PC-3 (cell line): ENCODE measurements around the gene NYAP2. TPM values are rescaled to one million over a fixed set of nuclear protein-coding genes. Genes with fewer than 3 reads are reported as not detected.

Experiments
- ATAC-seq: fragments of 200-7000 bp; cut with Tn5 transposase; 2 replicates; pipeline ENCODE4 v1.9.1; 2020; ENCODE audit warnings: mild to moderate bottlenecking, moderate library complexity
- BruUV-seq: library from RNA; stranded (reverse); fragments of 400-500 nt; replicated peaks from 2 replicates; lab custom pipeline; 2021; lab: Mats Ljungman, UMichigan
- CTCF ChIA-PET: fragments of 300-600 bp; sonication (Branson Sonifier 250); formaldehyde crosslinking; loops from one replicate; lab custom pipeline; 2022; ENCODE audit warnings: antibody characterized with exemption; lab: Charles Lee
- POLR2A ChIA-PET: fragments of 300-600 bp; sonication (Branson Sonifier 250); formaldehyde crosslinking; loops from one replicate; lab custom pipeline; 2022; ENCODE audit warnings: antibody characterized with exemption; ENCODE audit not compliant: unreplicated experiment; lab: Charles Lee
- DNase-seq: peaks from one replicate; pipeline ENCODE4 v3.0.0-alpha.2; 2015
- H2AFZ ChIP-seq: fragments of 300-600 bp; sonication (generic); 2 replicates; pipeline ENCODE4 v1.6.0; 2016; ENCODE audit warnings: antibody characterized with exemption, low read length
- H3F3A ChIP-seq: fragments of 300-600 bp; sonication (generic); one replicate; pipeline ENCODE4 v1.6.0; 2017; ENCODE audit warnings: antibody characterized with exemption, low read length, control low read depth, mild to moderate bottlenecking; ENCODE audit not compliant: unreplicated experiment
- H3K27ac ChIP-seq: fragments of 300-600 bp; sonication (generic); 2 replicates; pipeline ENCODE4 v1.5.1; 2016; ENCODE audit warnings: mild to moderate bottlenecking, low read length
- H3K27me3 ChIP-seq: fragments of 300-600 bp; sonication (generic); 2 replicates; pipeline ENCODE4 v1.6.1; 2016; ENCODE audit warnings: low read length, mixed read lengths
- H3K36me3 ChIP-seq: fragments of 300-600 bp; sonication (generic); 2 replicates; pipeline ENCODE4 v1.6.1; 2016; ENCODE audit warnings: low read depth, mixed run types, low read length, mixed read lengths
- H3K4me1 ChIP-seq: fragments of 300-600 bp; sonication (generic); 2 replicates; pipeline ENCODE4 v1.5.1; 2016; ENCODE audit warnings: low read length; ENCODE audit not compliant: insufficient read depth
- H3K4me2 ChIP-seq: fragments of 300-600 bp; sonication (generic); 2 replicates; pipeline ENCODE4 v1.6.0; 2016; ENCODE audit warnings: low read length
- H3K4me3 ChIP-seq: fragments of 300-600 bp; sonication (generic); 2 replicates; pipeline ENCODE4 v1.5.1; 2016; ENCODE audit warnings: mild to moderate bottlenecking, low read length, mixed read lengths
- H3K79me2 ChIP-seq: fragments of 300-600 bp; sonication (generic); 2 replicates; pipeline ENCODE4 v1.6.1; 2017; ENCODE audit warnings: low read length, mixed read lengths
- H3K9ac ChIP-seq: fragments of 300-600 bp; sonication (generic); 2 replicates; pipeline ENCODE4 v1.6.0; 2016; ENCODE audit warnings: mild to moderate bottlenecking, low read length
- H3K9me2 ChIP-seq: fragments of 300-600 bp; sonication (generic); replicated peaks from 2 replicates; pipeline ENCODE4 v1.6.1; 2016; ENCODE audit warnings: mixed run types, low read length, mixed read lengths
- H3K9me3 ChIP-seq: fragments of 300-600 bp; sonication (generic); 2 replicates; pipeline ENCODE4 v1.6.1; 2016; ENCODE audit warnings: low read length, mixed read lengths
- H4K20me1 ChIP-seq: fragments of 300-600 bp; sonication (generic); 2 replicates; pipeline ENCODE4 v1.6.1; 2016; ENCODE audit warnings: low read length, mixed read lengths
- CTCF ChIP-seq: fragments of 300-600 bp; sonication (generic); conservative IDR thresholded peaks from 2 replicates; pipeline ENCODE4 v1.5.1; 2017; ENCODE audit warnings: antibody characterized with exemption, low read depth, mild to moderate bottlenecking, low read length
- EZH2 ChIP-seq: fragments of 300-600 bp; sonication (generic); IDR thresholded peaks from one replicate; pipeline ENCODE4 v1.6.1; 2017; ENCODE audit warnings: antibody characterized with exemption, mild to moderate bottlenecking, low read length; ENCODE audit not compliant: unreplicated experiment
- EZH2phosphoT487 ChIP-seq: fragments of 300-600 bp; sonication (generic); IDR thresholded peaks from 2 replicates; pipeline ENCODE4 v1.6.1; 2018; ENCODE audit warnings: mild to moderate bottlenecking, antibody characterized with exemption, low read length, borderline replicate concordance
- intact Hi-C: fragments of 100-400 bp; cut with micrococcal nuclease; formaldehyde crosslinking; loops from 2 replicates; pipeline ENCODE4 v1.9.0; 2023
- total RNA-seq: library from RNA; depleted of rRNA; stranded (reverse); fragments of >200 nt; gene quantifications from 2 replicates; pipeline ENCODE4 v1.2.3, GENCODE V29; 2014

Gene NYAP2
- total RNA-seq, 1 experiment from 2014 or later, result not detected

GRCh38 chr2:225598897-225599296 lies 199.4 kb downstream of the NYAP2 start:
- Histone ChIP-seq H3K9me2 (no peaks in the 10 kb centered on the region), H3K4me3 (no peak overlapping the region), H3K27ac (no peak overlapping the region), H3F3A (no peaks in the 10 kb centered on the region), H3K27me3 (0 out of 2 replicates have a peak, but pooled peaks cover 11% of the 10 kb centered on the region), H3K79me2 (no peaks in the 10 kb centered on the region), H3K4me1 (no peaks in the 10 kb centered on the region), H2AFZ (no peak overlapping the region), H3K9ac (no peak overlapping the region), H4K20me1 (no peaks in the 10 kb centered on the region), H3K4me2 (no peak overlapping the region), H3K9me3 (0 out of 2 replicates have a peak, but pooled peaks cover 4% of the 10 kb centered on the region), H3K36me3 (no peaks in the 10 kb centered on the region)
- intact Hi-C loops, result no loop called here
- ATAC-seq (no peak), DNase-seq (no peak)
- ChIA-PET CTCF (no interaction called here), POLR2A (no interaction called here)
- no TSS peak for BruUV-seq
- TF ChIP-seq EZH2phosphoT487, result no peak

- no peak overlapping the region for H3K27ac ChIP-seq
- TF ChIP-seq EZH2 (no peak), CTCF (no peak), EZH2phosphoT487 (no peak)
- no peaks in the 10 kb centered on the region for H4K20me1 ChIP-seq
- H3K4me1 ChIP-seq, result no peaks in the 10 kb centered on the region
- H2AFZ ChIP-seq, result no peak overlapping the region
- H3K9ac ChIP-seq, result no peak overlapping the region
- no peaks in the 10 kb centered on the region for H3K9me2 ChIP-seq
- H3K27me3 ChIP-seq, result 0 out of 2 replicates have a peak, but pooled peaks cover 14% of the 10 kb centered on the region
- ATAC-seq, result no peak
- BruUV-seq, result no TSS peak
- ChIA-PET POLR2A (no interaction called here), CTCF (no interaction called here)
- intact Hi-C loops, result no loop called here
- no peaks in the 10 kb centered on the region for H3K79me2 ChIP-seq
- DNase-seq, result no peak
- no peaks in the 10 kb centered on the region for H3F3A ChIP-seq
- H3K4me2 ChIP-seq, result no peak overlapping the region
- 0 out of 2 replicates have a peak, but pooled peaks cover 4% of the 10 kb centered on the region for H3K9me3 ChIP-seq
- no peak overlapping the region for H3K4me3 ChIP-seq
- no peaks in the 10 kb centered on the region for H3K36me3 ChIP-seq
These were observed 200.3 kb downstream of the NYAP2 start for GRCh38 chr2:225599856-225600255.

GRCh38 chr2:225600444-225600843 lies 200.9 kb downstream of the NYAP2 start:
- Histone ChIP-seq H3K36me3 (no peaks in the 10 kb centered on the region), H3K4me3 (no peak overlapping the region), H3K27ac (no peak overlapping the region), H3K9ac (no peak overlapping the region), H3K9me3 (0 out of 2 replicates have a peak, but pooled peaks cover 4% of the 10 kb centered on the region), H3K79me2 (no peaks in the 10 kb centered on the region), H3K4me2 (no peak overlapping the region), H3K27me3 (0 out of 2 replicates have a peak, but pooled peaks cover 11% of the 10 kb centered on the region), H3K4me1 (no peaks in the 10 kb centered on the region), H2AFZ (no peak overlapping the region), H3K9me2 (no peaks in the 10 kb centered on the region), H3F3A (no peaks in the 10 kb centered on the region), H4K20me1 (no peaks in the 10 kb centered on the region)
- ChIA-PET CTCF (no interaction called here), POLR2A (no interaction called here)
- BruUV-seq, result no TSS peak
- ATAC-seq (no peak), DNase-seq (no peak)
- intact Hi-C loops, result no loop called here
- TF ChIP-seq EZH2 (no peak), CTCF (no peak), EZH2phosphoT487 (no peak)
